NCI-H226 (cell line): ENCODE measurements around the gene MCM9.
A peak's percentile ranks its signal among the peaks of the same experiment; 100 is the strongest.
"Not testable (repeated sequence)": the region's sequence is repeated elsewhere in the genome, so short reads cannot be mapped to it uniquely, and the experiment has no call there.

Experiments
- DNase-seq: peaks from one replicate; pipeline ENCODE4 v3.0.0-alpha.2; 2015

The MCM9 gene

GRCh38 chr6:118860363-118860762 lies 74.6 kb downstream of the MCM9 start:
- no peak for DNase-seq

- DNase-seq, result no peak
Observed at GRCh38 chr6:118859517-118860064, 75.4 kb downstream of the MCM9 start.

- DNase-seq, result no peak
Observed at GRCh38 chr6:118856301-118856700, 78.7 kb downstream of the MCM9 start.

GRCh38 chr6:118853408-118853807 lies 81.6 kb downstream of the MCM9 start:
- DNase-seq, result no peak

GRCh38 chr6:118844915-118845314 lies 90.0 kb downstream of the MCM9 start:
- DNase-seq, result no peak

GRCh38 chr6:118843685-118844390 lies 91.1 kb downstream of the MCM9 start:
- peak; percentile 56 for DNase-seq

GRCh38 chr6:118830691-118831090 lies 104.3 kb downstream of the MCM9 start:
- no peak for DNase-seq

GRCh38 chr6:118829817-118830478 lies 105.0 kb downstream of the MCM9 start:
- no peak for DNase-seq

GRCh38 chr6:118826096-118826495 lies 108.9 kb downstream of the MCM9 start:
- no peak for DNase-seq

GRCh38 chr6:118825661-118826060 lies 109.3 kb downstream of the MCM9 start:
- no peak for DNase-seq

- DNase-seq, result no peak
Observed at GRCh38 chr6:118815495-118815894, 119.5 kb downstream of the MCM9 start.

GRCh38 chr6:118813775-118814174 lies 121.2 kb downstream of the MCM9 start:
- no peak for DNase-seq

GRCh38 chr6:118812970-118813369 lies 122.0 kb downstream of the MCM9 start:
- DNase-seq, result peak; percentile 6

GRCh38 chr6:118810420-118811027 lies 124.4 kb downstream of the MCM9 start:
- no peak for DNase-seq

- DNase-seq, result no peak
Observed at GRCh38 chr6:118808793-118809638, 125.9 kb downstream of the MCM9 start.

- DNase-seq, result no peak
Observed at GRCh38 chr6:118804091-118804490, 130.9 kb downstream of the MCM9 start.

- no peak for DNase-seq
Observed at GRCh38 chr6:118801257-118801656, 133.7 kb downstream of the MCM9 start.

- DNase-seq, result peak; percentile 69
Observed at GRCh38 chr6:118800394-118801071, 134.4 kb downstream of the MCM9 start.

GRCh38 chr6:118799826-118800225 lies 135.1 kb downstream of the MCM9 start:
- no peak for DNase-seq

GRCh38 chr6:118796548-118796947 lies 138.4 kb downstream of the MCM9 start:
- DNase-seq, result not testable (repeated sequence)

GRCh38 chr6:118791499-118791898 lies 143.5 kb downstream of the MCM9 start:
- no peak for DNase-seq

GRCh38 chr6:118789954-118790353 lies 145.0 kb downstream of the MCM9 start:
- DNase-seq, result no peak
